ENCODE results near the gene CDHR2.

CDHR2 gene

GRCh38 chr5:176540476-176540899 is 8.7 kb upstream of the CDHR2 start:
- no CpG with 5 or more reads among the region's 8 CpGs for WGBS (ENCODE audit: extremely low coverage, insufficient coverage, insufficient read length)

GRCh38 chr5:176540956-176541337 is 8.2 kb upstream of the CDHR2 start:
- no CpG with 5 or more reads among the region's 8 CpGs for WGBS (ENCODE audit: extremely low coverage, insufficient coverage, insufficient read length)
- no peak for DNase-seq
- peak overlapping the region; percentile 29 for H4K91ac ChIP-seq (ENCODE audit: low read depth, low read length)

More at GRCh38 chr5:176540476-176540899, 8.7 kb upstream of the CDHR2 start:
- H3K4me2 ChIP-seq (ENCODE audit: low read length) = no peak overlapping the region
- DNase-seq = no peak
- no peak overlapping the region for H4K8ac ChIP-seq (ENCODE audit: low read depth, low read length)
- H3K9ac ChIP-seq (ENCODE audit: low read length) = no peak overlapping the region
- H2AFZ ChIP-seq (ENCODE audit: insufficient read depth, low read length, poor library complexity) = no peak overlapping the region
- no peak overlapping the region for H2BK12ac ChIP-seq (ENCODE audit: low read length)
- H3K27me3 ChIP-seq (ENCODE audit: insufficient read depth, low read length) = no peaks in the 10 kb centered on the region
- H3K79me2 ChIP-seq (ENCODE audit: control insufficient read depth, insufficient read depth, low read length, poor library complexity) = peaks cover 15% of the 10 kb centered on the region
- H4K12ac ChIP-seq (ENCODE audit: low read depth, low read length) = no peak overlapping the region
- no peak overlapping the region for H3K23ac ChIP-seq (ENCODE audit: low read length)
- no peak overlapping the region for H4K91ac ChIP-seq (ENCODE audit: low read depth, low read length)
- H3K4me3 ChIP-seq (ENCODE audit: low read depth, low read length) = peak overlapping the region; percentile 34
- H3K27ac ChIP-seq (ENCODE audit: low read depth, low read length) = no peak overlapping the region
- H2AK5ac ChIP-seq (ENCODE audit: low read length) = no peak overlapping the region
- no peak overlapping the region for H2BK5ac ChIP-seq (ENCODE audit: low read depth, low read length, poor library complexity)
- H3K14ac ChIP-seq (ENCODE audit: low read length) = no peak overlapping the region
- H2BK120ac ChIP-seq (ENCODE audit: insufficient read depth, low read length, poor library complexity) = no peak overlapping the region
- H3K4ac ChIP-seq (ENCODE audit: low read depth, low read length) = no peak overlapping the region
- peaks cover 3% of the 10 kb centered on the region for H3K9me3 ChIP-seq (ENCODE audit: insufficient read depth, low read depth, low read length)
- no peaks in the 10 kb centered on the region for H3K36me3 ChIP-seq (ENCODE audit: control insufficient read depth in 1 of 2, insufficient read depth in 2 of 2, low read length in 2 of 2)
- H3K18ac ChIP-seq (ENCODE audit: low read length) = no peak overlapping the region
- H3K79me1 ChIP-seq (ENCODE audit: low read length) = peaks cover 23% of the 10 kb centered on the region
- peaks cover 14 to 22% of the 10 kb centered on the region in 2 experiments for H3K4me1 ChIP-seq (ENCODE audit: control insufficient read depth in 1 of 2, insufficient read depth in 2 of 2, low read length in 2 of 2)

GRCh38 chr5:176541338-176542134 is 7.6 kb upstream of the CDHR2 start:
- H3K4ac ChIP-seq (ENCODE audit: low read depth, low read length) = no peak overlapping the region
- H2BK120ac ChIP-seq (ENCODE audit: insufficient read depth, low read length, poor library complexity) = peak overlapping the region; percentile 50
- peak overlapping the region; percentile 38 for H4K91ac ChIP-seq (ENCODE audit: low read depth, low read length)
- no peak overlapping the region for H2BK5ac ChIP-seq (ENCODE audit: low read depth, low read length, poor library complexity)
- peaks cover 19% of the 10 kb centered on the region for H3K79me1 ChIP-seq (ENCODE audit: low read length)
- H3K9ac ChIP-seq (ENCODE audit: low read length) = no peak overlapping the region
- H3K27me3 ChIP-seq (ENCODE audit: insufficient read depth, low read length) = no peaks in the 10 kb centered on the region
- H4K12ac ChIP-seq (ENCODE audit: low read depth, low read length) = peak overlapping the region; percentile 39
- H3K18ac ChIP-seq (ENCODE audit: low read length) = peak overlapping the region; percentile 52
- H3K36me3 ChIP-seq (ENCODE audit: control insufficient read depth in 1 of 2, insufficient read depth in 2 of 2, low read length in 2 of 2) = no peaks in the 10 kb centered on the region
- H2BK12ac ChIP-seq (ENCODE audit: low read length) = peak overlapping the region; percentile 47
- no peak for DNase-seq
- WGBS (ENCODE audit: extremely low coverage, insufficient coverage, insufficient read length) = no CpG with 5 or more reads among the region's 12 CpGs
- no peak overlapping the region for H3K4me2 ChIP-seq (ENCODE audit: low read length)
- no peak overlapping the region for H3K27ac ChIP-seq (ENCODE audit: low read depth, low read length)
- peaks cover 3% of the 10 kb centered on the region for H3K9me3 ChIP-seq (ENCODE audit: insufficient read depth, low read depth, low read length)
- peaks cover 5% of the 10 kb centered on the region for H3K79me2 ChIP-seq (ENCODE audit: control insufficient read depth, insufficient read depth, low read length, poor library complexity)
- no peak overlapping the region for H3K23ac ChIP-seq (ENCODE audit: low read length)
- H3K4me1 ChIP-seq (ENCODE audit: control insufficient read depth in 1 of 2, insufficient read depth in 2 of 2, low read length in 2 of 2) = peaks cover 11 to 19% of the 10 kb centered on the region in 2 experiments
- peak overlapping the region; percentile 6 for H3K4me3 ChIP-seq (ENCODE audit: low read depth, low read length)
- H2AK5ac ChIP-seq (ENCODE audit: low read length) = peak overlapping the region; percentile 17
- peak overlapping the region; percentile 38 for H2AFZ ChIP-seq (ENCODE audit: insufficient read depth, low read length, poor library complexity)
- peak overlapping the region; percentile 68 for H4K8ac ChIP-seq (ENCODE audit: low read depth, low read length)
- peak overlapping the region; percentile 19 for H3K14ac ChIP-seq (ENCODE audit: low read length)

More at GRCh38 chr5:176540956-176541337, 8.2 kb upstream of the CDHR2 start:
- H2AK5ac ChIP-seq (ENCODE audit: low read length) = peak overlapping the region; percentile 48
- peaks cover 11 to 19% of the 10 kb centered on the region in 2 experiments for H3K4me1 ChIP-seq (ENCODE audit: control insufficient read depth in 1 of 2, insufficient read depth in 2 of 2, low read length in 2 of 2)
- H2BK5ac ChIP-seq (ENCODE audit: low read depth, low read length, poor library complexity) = no peak overlapping the region
- no peaks in the 10 kb centered on the region for H3K27me3 ChIP-seq (ENCODE audit: insufficient read depth, low read length)
- no peak overlapping the region for H3K4me3 ChIP-seq (ENCODE audit: low read depth, low read length)
- no peak overlapping the region for H3K14ac ChIP-seq (ENCODE audit: low read length)
- H3K27ac ChIP-seq (ENCODE audit: low read depth, low read length) = no peak overlapping the region
- H3K79me1 ChIP-seq (ENCODE audit: low read length) = peaks cover 23% of the 10 kb centered on the region
- H3K79me2 ChIP-seq (ENCODE audit: control insufficient read depth, insufficient read depth, low read length, poor library complexity) = peaks cover 10% of the 10 kb centered on the region
- H3K4me2 ChIP-seq (ENCODE audit: low read length) = no peak overlapping the region
- H3K36me3 ChIP-seq (ENCODE audit: control insufficient read depth in 1 of 2, insufficient read depth in 2 of 2, low read length in 2 of 2) = no peaks in the 10 kb centered on the region
- no peak overlapping the region for H3K23ac ChIP-seq (ENCODE audit: low read length)
- H2AFZ ChIP-seq (ENCODE audit: insufficient read depth, low read length, poor library complexity) = peak overlapping the region; percentile 6
- peak overlapping the region; percentile 54 for H2BK120ac ChIP-seq (ENCODE audit: insufficient read depth, low read length, poor library complexity)
- H3K9ac ChIP-seq (ENCODE audit: low read length) = no peak overlapping the region
- H4K12ac ChIP-seq (ENCODE audit: low read depth, low read length) = no peak overlapping the region
- H3K4ac ChIP-seq (ENCODE audit: low read depth, low read length) = no peak overlapping the region
- H2BK12ac ChIP-seq (ENCODE audit: low read length) = peak overlapping the region; percentile 83
- no peak overlapping the region for H3K18ac ChIP-seq (ENCODE audit: low read length)
- peaks cover 3% of the 10 kb centered on the region for H3K9me3 ChIP-seq (ENCODE audit: insufficient read depth, low read depth, low read length)
- peak overlapping the region; percentile 8 for H4K8ac ChIP-seq (ENCODE audit: low read depth, low read length)

- H3K4me1 ChIP-seq (ENCODE audit: control insufficient read depth in 1 of 2, insufficient read depth in 2 of 2, low read length in 2 of 2) = peaks cover 11 to 19% of the 10 kb centered on the region in 2 experiments
- peaks cover 3% of the 10 kb centered on the region for H3K9me3 ChIP-seq (ENCODE audit: insufficient read depth, low read depth, low read length)
- H3K27me3 ChIP-seq (ENCODE audit: insufficient read depth, low read length) = no peaks in the 10 kb centered on the region
These were observed 7.0 kb upstream of the CDHR2 start for GRCh38 chr5:176542135-176542595.

More at GRCh38 chr5:176542135-176542595, 7.0 kb upstream of the CDHR2 start:
- WGBS (ENCODE audit: extremely low coverage, insufficient coverage, insufficient read length) = no CpG with 5 or more reads among the region's 16 CpGs
- Histone ChIP-seq H2BK12ac (ENCODE audit: low read length) (no peak overlapping the region), H3K18ac (ENCODE audit: low read length) (peak overlapping the region; percentile 57), H3K4ac (ENCODE audit: low read depth, low read length) (no peak overlapping the region), H3K9ac (ENCODE audit: low read length) (no peak overlapping the region), H3K4me2 (ENCODE audit: low read length) (peak overlapping the region; percentile 94), H2AK5ac (ENCODE audit: low read length) (peak overlapping the region; percentile 26), H3K36me3 (ENCODE audit: control insufficient read depth in 1 of 2, insufficient read depth in 2 of 2, low read length in 2 of 2) (no peaks in the 10 kb centered on the region), H2BK120ac (ENCODE audit: insufficient read depth, low read length, poor library complexity) (no peak overlapping the region), H2AFZ (ENCODE audit: insufficient read depth, low read length, poor library complexity) (peak overlapping the region; percentile 38), H4K12ac (ENCODE audit: low read depth, low read length) (peak overlapping the region; percentile 56), H3K23ac (ENCODE audit: low read length) (no peak overlapping the region), H3K4me3 (ENCODE audit: low read depth, low read length) (peak overlapping the region; percentile 65), H3K79me2 (ENCODE audit: control insufficient read depth, insufficient read depth, low read length, poor library complexity) (no peaks in the 10 kb centered on the region), H3K79me1 (ENCODE audit: low read length) (peaks cover 14% of the 10 kb centered on the region), H4K91ac (ENCODE audit: low read depth, low read length) (peak overlapping the region; percentile 66), H3K14ac (ENCODE audit: low read length) (no peak overlapping the region), H3K27ac (ENCODE audit: low read depth, low read length) (no peak overlapping the region), H2BK5ac (ENCODE audit: low read depth, low read length, poor library complexity) (no peak overlapping the region), H4K8ac (ENCODE audit: low read depth, low read length) (peak overlapping the region; percentile 79)
- DNase-seq = no peak
